WERI-Rb-1 (cell line): Measurements from ENCODE around the gene UBXN2A.

ENCODE experiments used
- DNase-seq: peaks from one replicate; pipeline ENCODE4 v3.0.0-alpha.2; 2020
- H3K27ac ChIP-seq: fragments of 250-450 bp; sonication (Bioruptor Pico); 2 replicates; pipeline ENCODE4 v1.5.1; 2020; ENCODE audit warnings: mild to moderate bottlenecking, moderate library complexity
- H3K27me3 ChIP-seq: fragments of 250-450 bp; sonication (Bioruptor Pico); 2 replicates; pipeline ENCODE4 v1.5.1; 2021; ENCODE audit warnings: mild to moderate bottlenecking, low read depth, moderate library complexity; ENCODE audit not compliant: insufficient read depth, severe bottlenecking
- H3K36me3 ChIP-seq: fragments of 250-450 bp; sonication (Bioruptor Pico); 2 replicates; pipeline ENCODE4 v1.5.1; 2020; ENCODE audit warnings: mild to moderate bottlenecking, moderate library complexity
- H3K4me3 ChIP-seq: 2 replicates; pipeline ENCODE4 v1.5.1; 2011; ENCODE audit warnings: low read depth, mild to moderate bottlenecking, control low read depth, low read length
- H3K9me3 ChIP-seq: fragments of 250-450 bp; sonication (Bioruptor Pico); 2 replicates; pipeline ENCODE4 v1.5.1; 2021; ENCODE audit warnings: mild to moderate bottlenecking, moderate library complexity; ENCODE audit not compliant: severe bottlenecking
- CTCF ChIP-seq: IDR thresholded peaks from 2 replicates; pipeline ENCODE4 v1.5.1; 2011; ENCODE audit warnings: low read depth, mild to moderate bottlenecking, control low read depth, inconsistent platforms, low read length

The UBXN2A gene

GRCh38 chr2:24015562-24016375 is 75.5 kb downstream of the UBXN2A start:
- TF ChIP-seq CTCF = no peak
- no peak for DNase-seq
- Histone ChIP-seq H3K4me3 (no peak overlapping the region), H3K36me3 (no peaks in the 10 kb centered on the region), H3K27ac (no peak overlapping the region), H3K9me3 (no peaks in the 10 kb centered on the region), H3K27me3 (no peaks in the 10 kb centered on the region)

DNA sequence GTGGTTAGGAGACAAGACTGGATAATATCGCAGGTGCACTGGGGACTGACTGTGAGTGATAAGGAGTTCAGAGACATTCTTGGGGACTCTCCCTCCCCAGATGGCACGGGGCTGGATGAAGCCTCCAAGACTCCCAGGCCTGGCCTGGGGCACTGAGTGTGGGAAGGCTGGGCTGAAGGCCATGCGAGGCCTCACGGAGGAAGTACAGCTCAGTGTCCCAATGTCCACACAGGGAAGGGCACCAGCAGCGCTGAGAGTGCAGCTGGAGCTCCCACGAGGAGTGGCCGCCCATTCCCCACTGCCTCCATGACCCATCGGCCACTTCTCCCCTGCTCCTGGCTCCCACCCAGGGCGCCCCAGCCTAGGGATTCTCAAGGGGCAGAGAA is 76.1 kb downstream of the UBXN2A start:
- no peaks in the 10 kb centered on the region for H3K9me3 ChIP-seq
- no peak overlapping the region for H3K4me3 ChIP-seq
- H3K36me3 ChIP-seq = no peaks in the 10 kb centered on the region
- H3K27me3 ChIP-seq = no peaks in the 10 kb centered on the region
- no peak for TF ChIP-seq CTCF
- no peak overlapping the region for H3K27ac ChIP-seq
- no peak for DNase-seq

DNA sequence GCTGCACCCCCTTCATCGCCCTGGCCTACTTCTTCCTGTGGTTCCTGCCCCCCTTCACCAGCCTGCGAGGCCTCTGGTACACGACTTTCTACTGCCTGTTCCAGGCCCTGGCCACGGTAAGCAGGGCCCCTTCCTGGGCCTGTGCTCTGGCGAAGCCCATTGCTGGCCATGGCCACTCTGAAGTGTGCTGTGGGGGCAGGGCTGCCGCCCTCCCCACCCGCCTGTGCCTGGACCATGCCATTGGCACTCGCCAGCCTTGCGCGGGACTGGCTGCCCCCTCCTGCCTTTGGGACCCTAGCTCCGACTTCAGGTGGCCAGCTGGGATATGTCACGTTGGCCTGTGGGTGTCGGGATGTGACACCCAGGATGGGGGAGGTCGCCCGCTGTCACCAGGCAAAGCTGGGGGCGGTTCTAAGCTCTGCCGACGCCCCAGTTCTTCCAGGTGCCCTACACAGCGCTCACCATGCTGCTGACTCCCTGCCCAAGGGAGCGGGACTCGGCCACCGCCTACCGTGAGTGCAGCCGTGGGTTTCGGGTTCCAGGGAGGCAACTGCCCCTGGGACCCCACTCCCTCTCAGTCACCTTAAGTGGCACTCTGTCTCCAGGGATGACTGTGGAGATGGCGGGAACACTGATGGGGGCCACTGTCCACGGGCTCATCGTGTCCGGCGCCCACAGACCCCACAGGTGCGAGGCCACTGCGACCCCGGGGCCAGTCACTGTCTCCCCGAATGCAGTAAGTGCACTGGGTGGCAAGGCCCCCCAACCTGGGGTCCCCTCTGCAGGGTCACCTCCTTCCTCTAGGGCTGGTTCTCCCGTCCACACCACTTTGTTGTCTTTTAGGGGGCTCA is 76.8 kb downstream of the UBXN2A start:
- no peaks in the 10 kb centered on the region for H3K27me3 ChIP-seq
- no peak overlapping the region for H3K27ac ChIP-seq
- H3K4me3 ChIP-seq = no peak overlapping the region
- TF ChIP-seq CTCF = no peak
- DNase-seq = no peak
- peaks cover 1% of the 10 kb centered on the region; the same call in 1 of the 2 replicates for H3K36me3 ChIP-seq
- no peaks in the 10 kb centered on the region for H3K9me3 ChIP-seq

- Histone ChIP-seq H3K27ac (no peak overlapping the region), H3K36me3 (peaks cover 7% of the 10 kb centered on the region), H3K4me3 (no peak overlapping the region), H3K9me3 (no peaks in the 10 kb centered on the region), H3K27me3 (no peaks in the 10 kb centered on the region)
- DNase-seq = no peak
- TF ChIP-seq CTCF = no peak
Measured at GRCh38 chr2:24017711-24018110, 77.4 kb downstream of the UBXN2A start.

DNA sequence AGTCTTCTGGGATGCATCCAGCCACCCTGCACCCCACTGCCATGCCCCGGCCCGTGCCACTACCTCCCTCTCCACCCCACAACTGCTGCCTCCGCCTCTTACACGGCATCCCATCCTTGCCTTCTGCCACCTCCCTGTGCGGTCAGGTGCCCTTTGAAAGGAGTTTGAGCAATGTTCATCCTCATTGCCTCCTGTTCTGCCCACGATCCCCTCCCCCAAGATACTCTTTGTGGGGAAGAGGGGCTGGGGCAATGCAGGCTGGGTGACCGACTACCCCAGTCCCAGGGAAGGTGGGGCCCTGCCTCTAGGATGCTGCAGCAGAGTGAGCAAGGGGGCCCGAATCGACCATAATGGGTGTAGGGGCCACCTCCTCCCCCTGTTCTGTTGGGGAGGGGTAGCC is 78.0 kb downstream of the UBXN2A start:
- no peaks in the 10 kb centered on the region for H3K9me3 ChIP-seq
- no peak overlapping the region for H3K27ac ChIP-seq
- DNase-seq = no peak
- TF ChIP-seq CTCF = no peak
- no peak overlapping the region for H3K4me3 ChIP-seq
- H3K27me3 ChIP-seq = no peaks in the 10 kb centered on the region
- H3K36me3 ChIP-seq = peaks cover 13% of the 10 kb centered on the region
